HG02870 (cell line): ENCODE data around the gene FAM47A.

Experiments
- ATAC-seq: cut with Tn5 transposase; IDR thresholded peaks from one replicate; pipeline ENCODE4 v1.9.1; 2021; ENCODE audit warnings: mild to moderate bottlenecking, moderate library complexity; ENCODE audit not compliant: unreplicated experiment

FAM47A gene

DNA sequence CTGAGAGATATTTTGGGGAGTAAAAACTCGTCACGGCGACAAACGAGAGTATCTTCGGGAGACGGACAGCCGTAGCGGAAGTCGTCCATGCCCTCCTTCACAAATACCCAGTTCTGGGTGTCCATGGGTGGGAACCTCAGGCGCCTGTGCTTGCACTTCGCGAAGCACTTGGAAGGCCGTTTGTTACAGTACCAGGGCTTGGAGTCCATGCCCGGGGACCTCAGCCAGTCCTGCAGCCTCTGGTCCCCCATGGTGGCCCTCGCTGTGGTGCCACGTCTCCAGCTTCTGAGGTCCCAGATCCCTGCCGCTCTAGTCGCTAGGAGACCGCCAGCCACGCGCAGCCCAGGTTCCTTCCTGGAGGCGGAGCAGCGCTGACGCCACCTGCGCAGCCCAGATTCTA, at the start of gene FAM47A:
FAM47A (minus strand) TSS at position 287 of the 400 bp plus-strand sequence; CDS start at position 251, 36 bp downstream.
- no peak for ATAC-seq

DNA sequence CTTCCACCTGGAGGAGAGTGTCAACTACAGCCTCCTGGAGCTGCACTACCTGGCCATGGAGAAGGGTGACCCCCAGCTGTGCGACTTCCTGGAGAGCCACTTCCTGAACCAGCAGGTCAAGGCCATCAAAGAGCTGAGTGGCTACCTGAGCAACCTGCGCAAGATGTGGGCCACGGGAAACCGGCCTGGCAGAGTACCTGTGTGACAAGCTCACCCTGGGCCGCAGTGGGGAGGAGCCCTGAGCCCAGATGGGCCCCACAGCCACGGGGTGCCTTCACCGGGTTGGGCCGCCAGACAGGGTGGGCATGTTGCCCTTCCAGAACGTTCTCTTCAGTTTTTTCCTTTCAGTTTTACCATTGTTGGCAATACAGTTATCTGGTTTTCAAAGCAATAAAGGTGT, 15.2 kb upstream of the FAM47A start:
- ATAC-seq = no peak

DNA sequence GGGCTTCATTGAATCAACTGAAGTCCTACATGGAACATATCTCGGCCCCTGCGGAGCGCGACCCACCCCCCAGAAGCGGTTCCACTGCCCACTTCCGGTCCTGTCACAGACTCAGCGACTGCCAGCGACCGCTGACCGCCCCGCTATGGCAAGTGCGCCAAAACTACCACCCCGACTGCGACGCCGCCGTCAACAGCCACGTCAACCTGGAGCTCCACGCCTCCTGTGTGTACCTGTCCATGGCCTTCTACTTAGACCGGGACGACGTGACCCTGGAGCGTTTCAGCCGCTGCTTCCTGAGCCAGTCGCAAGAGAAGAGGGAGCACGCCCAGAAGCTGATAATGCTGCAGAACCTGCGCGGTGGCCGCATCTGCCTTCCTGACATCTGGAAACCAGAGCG, 14.8 kb upstream of the FAM47A start:
- no peak for ATAC-seq

DNA sequence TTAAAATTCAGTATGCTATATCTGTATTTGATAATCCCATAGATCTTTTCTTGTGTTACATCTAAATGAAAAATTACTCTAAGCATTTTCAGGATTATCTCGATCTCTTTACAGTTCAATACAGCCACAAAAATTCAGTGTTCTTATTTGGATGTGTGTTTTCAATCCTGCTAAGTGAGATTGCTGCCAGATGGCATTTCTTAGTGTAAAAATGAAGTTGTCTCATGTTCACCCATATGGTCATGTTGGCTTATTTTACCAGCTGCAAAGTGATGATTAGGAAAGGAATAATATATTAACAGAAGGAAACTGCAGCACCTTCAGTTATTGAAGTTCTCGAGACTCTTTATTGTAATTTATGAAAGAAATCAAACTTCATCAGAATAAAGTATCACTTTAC, 12.1 kb upstream of the FAM47A start:
- ATAC-seq = no peak

DNA sequence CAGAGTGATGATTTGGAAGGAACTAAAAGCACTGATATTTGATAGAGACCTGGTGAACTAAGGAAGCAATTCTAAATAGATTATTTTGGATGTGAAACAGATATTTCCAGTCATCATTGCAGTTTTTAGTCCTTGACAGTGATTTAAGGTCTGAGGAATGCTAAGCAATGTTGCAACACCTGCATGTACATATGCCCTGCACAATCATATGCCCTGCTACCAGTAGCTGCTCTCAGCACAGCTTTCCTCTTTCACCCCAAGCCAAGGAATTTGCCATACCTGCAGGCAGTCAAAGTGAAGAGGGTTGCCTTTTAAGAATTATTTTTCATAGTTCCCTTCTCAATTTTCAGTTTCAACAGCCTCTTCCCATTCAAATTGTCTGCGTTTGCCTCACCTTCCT, 8.7 kb upstream of the FAM47A start:
- no peak for ATAC-seq

DNA sequence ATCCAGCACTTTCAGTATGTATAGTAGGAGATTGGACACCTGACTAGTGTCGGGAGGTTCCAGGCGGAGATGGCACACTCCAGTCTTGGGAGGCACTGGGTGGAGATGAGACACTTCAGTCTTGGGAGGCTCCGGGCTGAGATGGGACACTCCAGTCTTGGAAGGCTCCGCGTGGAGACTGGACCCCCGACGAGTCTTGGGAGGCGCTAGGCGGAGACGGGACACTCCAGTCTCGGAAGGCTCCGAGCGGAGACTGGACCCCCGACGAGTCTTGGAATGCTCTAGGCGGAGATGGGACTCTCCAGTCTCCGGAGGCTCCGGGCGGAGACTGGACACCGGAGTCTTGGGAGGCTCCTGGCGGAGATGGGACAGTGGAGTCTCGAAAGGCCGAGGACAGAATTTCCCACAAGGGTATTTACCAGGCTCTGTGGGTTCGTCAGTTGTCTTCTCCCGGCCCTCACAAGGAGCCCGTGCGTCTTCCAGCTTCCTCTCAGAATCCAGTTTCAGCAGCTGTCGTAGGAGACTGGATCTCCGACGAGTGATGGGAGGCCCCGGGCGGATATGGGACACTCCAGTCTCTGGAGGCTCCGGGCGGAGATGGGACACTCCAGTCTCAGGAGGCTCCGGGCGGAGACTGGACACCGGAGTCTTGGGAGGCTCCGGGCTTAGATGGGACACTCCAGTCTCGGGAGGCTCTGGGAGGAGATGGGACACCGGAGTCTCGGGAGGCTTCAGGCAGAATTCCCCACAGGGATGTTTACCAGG, 952 bp downstream of the FAM47A start:
- no peak for ATAC-seq

DNA sequence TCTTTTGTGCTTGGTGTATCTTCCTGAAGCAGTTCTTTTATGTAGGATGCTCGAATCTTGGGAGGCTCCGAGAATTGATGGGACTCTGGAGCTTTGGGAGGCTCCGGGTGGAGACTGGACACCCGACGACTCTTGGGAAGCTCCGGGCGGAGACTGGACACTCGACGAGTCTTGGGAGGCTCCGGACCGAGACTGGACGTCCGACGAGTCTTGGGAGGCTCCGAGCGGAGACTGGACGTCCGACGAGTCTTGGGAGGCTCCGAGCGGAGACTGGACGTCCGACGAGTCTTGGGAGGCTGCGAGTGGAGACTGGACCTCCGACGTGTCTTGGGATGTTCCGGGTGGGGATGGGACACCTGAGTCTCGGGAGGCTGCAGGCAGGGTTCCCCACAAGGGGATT, 1.6 kb downstream of the FAM47A start:
- no peak for ATAC-seq

DNA sequence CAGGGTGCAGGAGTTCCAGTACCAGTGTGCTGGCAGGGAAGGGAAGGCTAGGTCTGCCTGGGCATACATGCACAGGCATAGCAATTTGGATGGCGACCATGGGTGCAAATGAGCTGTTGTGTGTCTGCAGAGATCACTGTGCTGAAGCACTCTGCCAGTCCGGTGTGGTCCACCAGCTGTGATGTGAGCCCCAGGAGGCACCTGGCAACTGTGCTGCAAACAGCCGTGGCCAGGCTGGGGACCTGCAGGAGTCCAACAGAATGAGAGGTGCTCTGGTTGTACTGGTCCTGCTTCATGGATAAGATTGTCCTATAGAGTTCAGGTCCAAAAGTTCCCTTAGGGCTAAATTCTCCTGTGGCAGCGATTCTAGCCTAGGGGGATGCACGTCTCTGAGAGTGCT, 6.1 kb downstream of the FAM47A start:
- ATAC-seq = no peak

DNA sequence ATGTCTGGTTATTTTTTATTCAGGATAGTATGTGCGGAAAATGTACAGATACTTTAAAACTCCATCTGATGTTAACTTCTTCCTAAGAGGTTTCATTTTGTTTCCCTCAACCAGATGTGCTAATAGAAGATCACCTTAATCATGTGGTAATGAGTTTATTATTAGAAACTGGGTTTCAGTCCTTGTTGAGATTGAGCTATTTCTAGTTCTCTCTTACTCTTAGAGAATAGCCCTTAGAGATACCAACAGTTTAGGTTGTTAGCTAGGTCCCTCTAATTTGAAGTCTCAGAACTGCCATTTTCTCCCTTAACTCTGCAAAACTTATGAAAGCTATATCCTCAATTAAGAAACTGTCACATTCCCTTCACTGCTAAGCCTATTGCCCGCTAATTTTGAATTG, 13.0 kb downstream of the FAM47A start:
- no peak for ATAC-seq

DNA sequence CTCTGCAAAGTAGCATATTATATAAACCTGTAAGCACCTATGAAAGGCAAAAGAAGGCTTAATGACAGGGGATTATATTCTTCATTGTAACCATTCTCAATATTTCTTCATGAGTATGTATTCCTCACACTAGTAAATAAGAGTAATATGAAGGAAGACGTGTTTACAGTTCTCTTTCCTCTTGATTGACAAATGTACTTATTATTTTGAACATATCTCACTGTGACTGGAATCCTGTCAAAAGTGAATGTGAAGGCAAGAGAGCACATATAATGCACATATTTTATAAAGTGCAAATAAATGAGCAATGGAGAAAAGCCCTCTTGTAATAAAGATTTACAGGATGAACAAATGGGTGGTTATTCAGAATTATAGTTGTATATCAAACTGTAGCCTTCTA, 19.7 kb downstream of the FAM47A start:
- no peak for ATAC-seq
